Endothelial cell of umbilical vein (primary cell): Measurements from ENCODE around the gene SYNCRIP.

Experiments used
- EZH2 ChIP-seq: IDR thresholded peaks from 2 replicates; pipeline ENCODE4 v1.6.1; 2012; ENCODE audit warnings: borderline replicate concordance, low read depth, mild to moderate bottlenecking, moderate library complexity, low read length, inconsistent platforms; ENCODE audit not compliant: severe bottlenecking
- JUN ChIP-seq: IDR thresholded peaks from 2 replicates; pipeline ENCODE4 v1.6.1; 2011; ENCODE audit warnings: borderline replicate concordance, low read depth; ENCODE audit not compliant: insufficient read length, insufficient read depth
- POLR2AphosphoS5 ChIP-seq: IDR thresholded peaks from 2 replicates; pipeline ENCODE4 v1.6.1; 2012; ENCODE audit warnings: low read depth, mild to moderate bottlenecking, control low read depth, low read length, moderate library complexity; ENCODE audit not compliant: insufficient read depth
- TF ChIP-seq, protein P1 (sequence below), 2 donors: IDR thresholded peaks; 1 replicate in 1 of 2; 2 replicates in 1 of 2; pipeline ENCODE4 v1.5.1; 2011; ENCODE audit warnings: low read length in 2 of 2, mild to moderate bottlenecking in 2 of 2, moderate library complexity in 2 of 2, control low read depth in 1 of 2, inconsistent platforms in 1 of 2, low read depth in 1 of 2; ENCODE audit not compliant: insufficient read depth in 1 of 2; ENCODE audit errors: extremely low read depth in 1 of 2

DNA sequence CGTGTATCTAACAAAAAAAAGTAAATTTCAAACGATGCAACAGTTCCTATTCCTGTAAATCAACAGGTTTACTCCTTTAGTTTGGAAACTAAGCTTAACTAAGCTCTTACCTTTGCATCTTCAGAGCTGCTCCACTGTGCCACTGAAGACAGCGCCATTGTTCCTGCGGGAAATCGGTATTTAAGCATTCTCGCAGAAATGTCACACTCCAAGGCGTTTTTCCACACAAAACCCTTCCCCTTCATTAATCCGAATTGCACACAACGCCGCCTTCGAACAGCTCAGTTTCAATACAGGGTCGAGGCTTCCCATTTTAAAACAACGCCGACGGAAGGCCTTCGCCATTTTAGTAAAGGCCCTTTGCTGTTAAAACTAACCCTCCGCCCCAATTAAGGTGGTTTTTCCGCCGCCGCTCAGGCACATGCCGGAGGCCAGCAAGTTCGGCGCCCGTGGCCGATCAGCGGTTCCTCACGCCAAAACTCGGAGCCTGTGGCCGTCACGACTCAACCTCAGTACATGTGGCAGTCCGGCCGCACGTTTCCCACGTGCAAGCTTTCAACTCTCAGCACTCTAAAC is 35.4 kb upstream of the SYNCRIP start:
- TF ChIP-seq, protein P1, sequence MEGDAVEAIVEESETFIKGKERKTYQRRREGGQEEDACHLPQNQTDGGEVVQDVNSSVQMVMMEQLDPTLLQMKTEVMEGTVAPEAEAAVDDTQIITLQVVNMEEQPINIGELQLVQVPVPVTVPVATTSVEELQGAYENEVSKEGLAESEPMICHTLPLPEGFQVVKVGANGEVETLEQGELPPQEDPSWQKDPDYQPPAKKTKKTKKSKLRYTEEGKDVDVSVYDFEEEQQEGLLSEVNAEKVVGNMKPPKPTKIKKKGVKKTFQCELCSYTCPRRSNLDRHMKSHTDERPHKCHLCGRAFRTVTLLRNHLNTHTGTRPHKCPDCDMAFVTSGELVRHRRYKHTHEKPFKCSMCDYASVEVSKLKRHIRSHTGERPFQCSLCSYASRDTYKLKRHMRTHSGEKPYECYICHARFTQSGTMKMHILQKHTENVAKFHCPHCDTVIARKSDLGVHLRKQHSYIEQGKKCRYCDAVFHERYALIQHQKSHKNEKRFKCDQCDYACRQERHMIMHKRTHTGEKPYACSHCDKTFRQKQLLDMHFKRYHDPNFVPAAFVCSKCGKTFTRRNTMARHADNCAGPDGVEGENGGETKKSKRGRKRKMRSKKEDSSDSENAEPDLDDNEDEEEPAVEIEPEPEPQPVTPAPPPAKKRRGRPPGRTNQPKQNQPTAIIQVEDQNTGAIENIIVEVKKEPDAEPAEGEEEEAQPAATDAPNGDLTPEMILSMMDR (IDR thresholded peaks at IDR 0.05; ENCODE audit: extremely low read depth in 1 of 2, insufficient read depth in 1 of 2, low read depth in 1 of 2, low read length in 2 of 2) = no peak
- TF ChIP-seq POLR2AphosphoS5 (no peak), JUN (no peak), EZH2 (no peak)
